ENCODE measurements around the gene LRRC7.

The LRRC7 gene

GRCh38 chr1:69766431-69767180 is 198.9 kb downstream of the LRRC7 start:
- DNase-seq (ENCODE audit: low read depth, low spot score): no peak

GRCh38 chr1:69776555-69776954 is 208.8 kb downstream of the LRRC7 start:
- DNase-seq (ENCODE audit: low read depth, low spot score): no peak

- DNase-seq (ENCODE audit: low read depth, low spot score): no peak
These were observed 209.7 kb downstream of the LRRC7 start for GRCh38 chr1:69777423-69777822.

- no peak for DNase-seq (ENCODE audit: low read depth, low spot score)
These were observed 210.2 kb downstream of the LRRC7 start for GRCh38 chr1:69777971-69778370.

DNA sequence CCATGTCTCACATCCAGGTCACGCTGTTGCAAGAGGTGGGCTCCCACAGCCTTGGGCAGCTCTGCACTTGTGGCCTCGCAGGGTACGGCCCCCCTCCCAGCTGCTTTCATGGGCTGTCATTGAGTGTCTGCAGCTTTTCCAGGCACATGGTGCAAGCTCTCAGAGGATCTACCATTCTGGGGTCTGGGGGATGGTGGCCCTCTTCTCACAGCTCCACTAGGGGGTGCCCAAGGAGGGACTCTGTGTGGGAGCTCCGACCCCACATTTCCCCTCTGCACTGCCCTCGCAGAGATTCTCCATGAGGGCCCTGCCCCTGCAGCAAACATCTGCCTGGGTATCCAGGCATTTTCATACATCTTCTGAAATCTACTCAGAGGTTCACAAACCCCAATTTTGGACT is 219.4 kb downstream of the LRRC7 start:
- no peak for DNase-seq (ENCODE audit: low read depth, low spot score)

- no peak for DNase-seq (ENCODE audit: low read depth, low spot score)
These were observed 223.6 kb downstream of the LRRC7 start for GRCh38 chr1:69791311-69791710.

GRCh38 chr1:69794831-69795230 is 227.1 kb downstream of the LRRC7 start:
- no peak for DNase-seq (ENCODE audit: low read depth, low spot score)

- DNase-seq (ENCODE audit: low read depth, low spot score): no peak
These were observed 247.2 kb downstream of the LRRC7 start for GRCh38 chr1:69814926-69815325.

DNA sequence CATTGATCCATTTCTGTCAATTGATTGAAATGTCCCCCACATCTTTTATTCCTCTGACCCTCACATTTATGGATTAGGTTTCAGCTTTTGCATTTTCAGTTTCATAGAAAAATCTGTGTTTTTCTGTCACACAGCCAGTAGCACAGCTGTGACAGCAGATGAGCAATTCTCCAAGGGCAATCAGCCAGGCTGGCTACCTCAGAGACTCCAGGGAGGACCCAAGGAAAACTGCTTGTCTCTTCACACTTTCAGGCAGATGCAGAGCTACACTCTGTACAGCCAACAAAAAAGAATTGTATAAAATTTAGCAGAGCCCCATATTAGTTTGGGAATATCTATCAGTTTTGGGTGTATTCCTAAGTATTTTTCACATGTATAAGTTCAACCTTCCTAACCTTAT is 257.2 kb downstream of the LRRC7 start:
- no peak for DNase-seq (ENCODE audit: low read depth, low spot score)

DNA sequence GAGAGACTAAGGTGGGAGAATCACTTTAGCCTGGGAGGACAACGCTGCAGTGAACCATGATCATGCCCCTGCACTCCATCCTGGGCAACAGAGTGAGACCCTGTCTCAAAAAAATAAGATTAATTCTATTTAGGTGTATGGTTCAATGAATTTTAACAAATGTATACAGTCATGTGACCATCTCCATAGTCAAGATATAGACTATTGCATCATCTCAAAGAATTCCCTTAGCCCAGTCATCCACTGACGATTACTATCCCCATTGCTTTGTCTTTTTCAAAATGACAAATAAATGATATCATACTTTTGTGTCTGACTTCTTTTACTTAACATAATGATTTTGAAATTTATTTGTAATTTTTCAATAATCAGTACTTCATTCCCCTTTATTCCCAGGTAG is 260.0 kb downstream of the LRRC7 start:
- no peak for DNase-seq (ENCODE audit: low read depth, low spot score)

GRCh38 chr1:69833536-69833935 is 265.8 kb downstream of the LRRC7 start:
- DNase-seq (ENCODE audit: low read depth, low spot score): no peak

DNA sequence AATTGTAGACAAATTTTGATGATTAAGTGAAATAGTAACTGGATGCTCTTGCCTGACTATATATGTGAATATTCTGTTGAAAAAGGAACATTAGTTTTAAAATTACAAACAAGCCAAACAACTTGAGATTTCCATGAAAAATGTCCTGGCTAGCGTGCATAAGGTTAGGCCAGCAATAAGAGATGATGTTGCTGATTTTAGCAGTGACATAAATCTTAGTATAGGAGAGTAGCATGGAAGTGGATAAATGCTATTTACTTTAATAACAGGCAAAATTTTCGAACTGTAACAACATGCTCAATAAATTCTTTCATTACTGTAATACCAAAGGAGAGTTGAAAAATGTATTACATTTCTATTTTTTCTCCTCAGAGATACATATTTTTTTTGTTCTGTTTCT is 266.6 kb downstream of the LRRC7 start:
- DNase-seq (ENCODE audit: low read depth, low spot score): no peak

GRCh38 chr1:69835955-69836354 is 268.2 kb downstream of the LRRC7 start:
- no peak for DNase-seq (ENCODE audit: low read depth, low spot score)

DNA sequence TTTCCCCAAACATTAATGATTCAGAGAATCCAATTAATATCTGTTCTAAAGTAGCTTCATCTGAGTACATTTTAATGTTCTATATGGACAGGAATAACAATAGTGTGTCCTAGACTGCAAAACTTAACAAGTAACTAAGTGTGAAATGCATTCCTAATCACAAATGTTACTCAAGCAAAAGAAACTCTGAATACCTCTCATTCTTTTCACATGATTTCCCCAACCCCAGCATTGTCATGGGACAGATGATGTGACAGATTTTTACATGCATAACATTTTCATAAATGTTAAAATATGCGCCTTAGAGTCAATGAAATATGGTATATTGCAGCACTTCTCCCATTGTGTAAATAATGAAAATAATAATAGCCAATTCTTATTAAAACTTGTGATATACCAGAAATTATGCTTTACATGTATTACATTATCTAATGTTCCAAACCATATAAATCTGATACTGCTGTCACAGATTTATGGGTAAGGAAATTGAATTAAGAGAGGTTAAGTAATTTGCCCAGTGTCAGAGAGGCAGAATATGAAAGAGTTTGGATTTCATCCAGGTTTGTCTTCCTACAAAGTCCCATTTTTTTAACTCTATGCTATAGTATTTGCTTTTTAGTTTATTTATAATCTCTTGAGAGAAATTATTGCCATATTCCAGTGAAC is 269.4 kb downstream of the LRRC7 start:
- no peak for DNase-seq (ENCODE audit: low read depth, low spot score)

DNA sequence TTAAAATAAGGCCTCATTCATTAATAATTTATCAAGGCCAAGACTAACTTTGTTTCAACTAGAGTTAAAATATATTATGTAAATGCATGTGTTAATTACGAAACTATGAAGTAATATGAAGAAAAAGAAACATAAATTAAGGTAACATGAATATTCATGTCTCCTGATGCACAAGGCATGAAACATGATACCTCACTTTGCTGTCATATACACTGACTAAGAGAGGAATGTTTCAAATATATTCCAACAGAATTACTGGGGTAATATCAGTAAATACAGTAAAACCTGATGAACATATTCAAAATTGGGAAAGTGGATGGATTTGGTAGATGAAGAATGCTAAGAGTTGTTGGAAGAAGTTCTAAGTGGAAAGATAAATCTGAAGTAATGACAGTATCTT is 274.6 kb downstream of the LRRC7 start:
- DNase-seq (ENCODE audit: low read depth, low spot score): no peak

DNA sequence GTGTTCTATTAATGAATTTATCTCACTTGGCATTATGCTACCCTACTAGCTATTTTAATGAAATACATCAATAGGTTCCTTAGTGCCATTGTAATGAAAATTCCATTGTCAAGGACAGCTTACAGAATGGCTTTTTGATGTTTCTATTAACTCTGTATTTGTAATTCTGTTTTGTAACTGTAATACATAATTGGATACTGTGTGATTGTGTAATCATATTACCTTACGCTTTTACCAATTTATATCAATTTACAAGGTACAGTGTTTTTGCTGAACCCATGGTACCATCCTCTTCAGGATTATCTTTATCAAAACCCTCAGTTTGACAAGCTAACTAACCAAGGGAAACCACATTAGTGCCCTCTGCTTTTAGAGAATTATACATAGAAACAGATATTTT is 277.9 kb downstream of the LRRC7 start:
- no peak for DNase-seq (ENCODE audit: low read depth, low spot score)

DNA sequence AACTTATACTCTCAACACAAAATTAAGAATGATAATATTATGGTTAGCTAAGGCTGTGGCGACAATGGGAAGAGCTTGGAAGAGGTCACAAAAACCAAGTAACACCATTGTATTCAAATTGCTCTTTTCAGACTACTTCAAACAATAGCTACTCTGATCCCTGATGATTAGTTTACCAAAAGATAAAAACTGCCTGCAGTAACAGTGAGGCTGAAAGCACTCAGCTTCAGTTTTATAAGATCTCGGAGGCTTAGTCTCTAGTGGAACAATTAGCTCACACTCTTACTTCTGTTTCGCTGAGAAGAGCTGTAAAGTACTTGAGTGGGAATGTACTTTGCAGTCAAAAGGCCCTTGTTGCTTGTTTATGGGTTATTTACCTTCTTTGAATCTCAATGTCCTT is 278.5 kb downstream of the LRRC7 start:
- no peak for DNase-seq (ENCODE audit: low read depth, low spot score)

DNA sequence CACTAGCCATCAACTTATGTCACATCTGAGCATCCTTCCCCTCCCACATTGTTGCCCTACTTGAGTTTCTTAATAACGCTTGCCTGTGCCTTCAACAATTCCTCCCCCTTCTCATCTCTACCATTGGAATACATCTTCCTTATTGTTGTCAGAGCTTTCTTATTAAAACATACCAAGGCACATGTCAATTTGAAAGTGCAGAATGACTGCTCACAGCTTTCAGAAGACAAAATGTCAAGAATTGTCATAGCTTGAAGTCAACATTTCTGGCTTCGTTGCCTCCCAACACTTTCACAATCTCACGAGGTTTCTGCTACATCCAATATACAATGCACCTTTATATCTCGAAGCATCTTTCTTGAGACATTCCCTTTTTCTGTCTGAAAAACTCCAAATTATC is 279.9 kb downstream of the LRRC7 start:
- DNase-seq (ENCODE audit: low read depth, low spot score): no peak

DNA sequence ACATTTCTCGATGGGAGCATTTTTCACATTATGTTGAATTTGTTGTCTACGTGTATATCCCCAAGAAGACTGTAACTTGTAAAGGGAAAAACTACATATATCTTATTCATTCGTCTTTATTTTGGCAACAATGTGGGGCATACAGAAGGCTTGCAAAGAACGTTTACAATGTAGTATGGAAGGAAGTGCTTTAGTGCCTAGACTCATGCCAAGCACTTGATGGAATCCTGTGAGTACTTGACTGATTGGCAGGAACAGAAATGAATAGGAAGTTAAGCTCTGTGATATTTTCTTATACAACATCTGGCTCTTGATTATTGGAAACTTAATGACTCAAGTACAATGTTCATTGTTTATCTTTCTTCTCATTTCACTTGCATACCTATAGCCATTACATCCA is 284.4 kb downstream of the LRRC7 start:
- no peak for DNase-seq (ENCODE audit: low read depth, low spot score)

- no peak for DNase-seq (ENCODE audit: low read depth, low spot score)
These were observed 285.0 kb downstream of the LRRC7 start for GRCh38 chr1:69852706-69853105.

GRCh38 chr1:69858534-69858933 is 290.8 kb downstream of the LRRC7 start:
- no peak for DNase-seq (ENCODE audit: low read depth, low spot score)

DNA sequence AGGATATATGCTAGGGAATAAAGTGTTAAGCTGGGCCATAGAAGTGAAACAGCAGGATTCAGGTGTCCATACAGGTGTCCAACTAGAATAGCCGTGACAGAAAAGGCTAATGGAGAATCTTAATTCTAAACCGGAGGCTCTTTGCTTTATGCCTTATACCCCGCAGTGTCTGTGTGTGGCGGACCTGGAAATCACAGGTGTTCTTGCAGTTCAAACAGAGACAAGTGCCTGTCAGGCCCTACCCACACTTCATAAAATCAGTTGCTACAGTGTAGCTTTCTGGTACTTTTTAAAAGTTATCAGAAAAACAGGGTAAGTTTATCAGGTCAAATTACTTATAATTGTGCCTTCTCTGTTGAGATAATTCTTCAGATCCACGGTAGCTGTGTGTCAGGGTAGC is 293.9 kb downstream of the LRRC7 start:
- no peak for DNase-seq (ENCODE audit: low read depth, low spot score)

GRCh38 chr1:69862906-69863305 is 295.2 kb downstream of the LRRC7 start:
- DNase-seq (ENCODE audit: low read depth, low spot score): no peak

- DNase-seq (ENCODE audit: low read depth, low spot score): no peak
These were observed 296.0 kb downstream of the LRRC7 start for GRCh38 chr1:69863704-69864103.

Measured in iPS DF 19.7 (cell line).